Skin epidermis (tissue), 12 donors: ENCODE measurements around the gene ZNF74.
"Not testable (repeated sequence)": the region's sequence is repeated elsewhere in the genome, so short reads cannot be mapped to it uniquely, and the experiment has no call there.

Experiments used
- H3K27ac ChIP-seq, 21 experiments: fragments of 200-600 bp; sonication (generic) in 11 of 21; one replicate each; pipeline ENCODE4 v1.5.0; 2020; ENCODE audit warnings: mild to moderate bottlenecking in 3 of 21, inconsistent platforms in 2 of 21, moderate library complexity in 2 of 21
- H3K4me3 ChIP-seq, 7 experiments: fragments of 200-600 bp; sonication (generic) in 2 of 7; one replicate each; pipeline ENCODE4 v1.5.0; 2020; ENCODE audit warnings: inconsistent platforms in 2 of 7, mild to moderate bottlenecking in 2 of 7, moderate library complexity in 1 of 7

ZNF74 gene

DNA sequence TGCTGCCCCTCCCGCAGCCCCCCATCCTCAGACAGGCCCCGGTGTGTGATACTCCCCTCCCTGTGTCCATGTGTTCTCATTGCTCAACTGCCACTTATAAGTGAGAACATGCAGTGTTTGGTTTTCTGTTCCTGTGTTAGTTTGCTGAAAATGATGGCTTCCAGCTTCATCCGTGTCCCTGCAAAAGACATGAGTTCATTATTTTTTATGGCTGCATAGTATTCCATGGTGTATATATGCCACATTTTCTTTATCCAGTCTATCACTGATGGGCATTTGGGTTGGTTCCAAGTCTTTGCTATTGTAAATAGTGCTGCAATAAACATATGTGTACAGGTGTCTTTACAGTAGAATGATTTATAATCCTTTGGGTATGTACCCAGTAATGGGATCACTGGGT is 21.3 kb downstream of the ZNF74 start:
- H3K27ac ChIP-seq, H3K4me3 ChIP-seq: not testable (repeated sequence)

DNA sequence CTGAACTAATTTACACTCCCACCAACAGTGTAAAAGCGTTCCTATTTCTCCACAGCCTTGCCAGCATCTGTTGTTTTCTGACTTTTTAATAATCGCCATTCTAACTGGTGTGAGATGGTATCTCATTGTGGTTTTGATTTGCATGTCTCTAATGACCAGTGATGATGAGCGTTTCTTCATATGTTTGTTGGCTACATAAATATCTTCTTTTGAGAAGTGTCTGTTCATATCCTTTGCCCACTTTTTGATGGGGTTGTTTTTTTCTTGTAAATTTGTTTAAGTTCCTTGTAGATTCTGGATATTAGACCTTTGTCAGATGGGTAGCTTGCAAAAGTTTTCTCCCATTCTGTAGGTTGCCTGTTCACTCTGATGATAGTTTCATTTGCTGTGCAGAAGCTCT is 21.7 kb downstream of the ZNF74 start:
- not testable (repeated sequence) for H3K4me3 ChIP-seq, H3K27ac ChIP-seq

DNA sequence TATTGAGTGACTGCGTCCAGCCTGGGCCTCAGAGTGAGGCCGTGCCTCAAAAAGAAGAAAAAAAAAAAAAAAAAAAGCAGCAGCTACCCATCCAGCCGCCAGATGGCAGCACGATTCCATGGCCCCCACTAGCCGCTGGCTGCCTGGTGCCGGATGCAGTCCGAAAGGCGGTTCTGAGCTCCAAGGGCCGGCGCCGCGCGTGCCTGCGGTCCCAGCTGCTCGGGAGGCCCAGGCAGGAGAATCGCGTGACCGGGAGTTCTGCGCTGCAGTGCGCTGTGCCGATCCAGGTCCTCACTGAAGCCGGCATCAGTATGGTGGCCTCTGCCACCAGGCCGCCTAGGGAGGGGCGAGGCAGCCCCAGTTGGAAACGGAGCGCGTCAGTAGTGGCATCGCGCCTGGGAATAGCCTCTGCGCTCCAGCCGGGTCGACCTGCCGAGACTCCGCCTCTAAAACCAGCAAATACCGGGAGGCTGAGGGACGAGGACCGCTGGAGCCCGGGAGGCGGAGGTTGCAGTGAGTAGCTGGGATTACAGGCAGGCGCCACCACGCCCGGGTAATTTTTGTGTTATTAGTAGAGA is 24.3 kb downstream of the ZNF74 start:
- Histone ChIP-seq H3K4me3 (peak overlapping the region in 6 of 7 experiments; percentile 8 to 33 (median 24)), H3K27ac (peak overlapping the region in 2 of 21 experiments; percentile 8 to 34)

DNA sequence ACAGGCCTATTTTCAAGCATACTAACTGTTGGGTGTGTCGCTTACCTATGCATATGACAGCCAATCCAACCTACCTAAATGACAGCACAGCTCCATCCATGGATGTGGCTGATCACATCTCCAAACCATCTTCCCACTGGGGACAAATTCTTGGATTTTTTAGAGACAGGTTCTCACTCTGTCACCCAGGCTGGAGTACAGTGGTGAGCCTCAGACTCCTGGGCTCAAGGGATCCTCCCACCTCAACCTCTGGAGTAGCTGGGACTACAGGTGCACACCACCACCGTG is 25.7 kb downstream of the ZNF74 start:
- Histone ChIP-seq H3K27ac (no peak overlapping the region), H3K4me3 (no peak overlapping the region)

DNA sequence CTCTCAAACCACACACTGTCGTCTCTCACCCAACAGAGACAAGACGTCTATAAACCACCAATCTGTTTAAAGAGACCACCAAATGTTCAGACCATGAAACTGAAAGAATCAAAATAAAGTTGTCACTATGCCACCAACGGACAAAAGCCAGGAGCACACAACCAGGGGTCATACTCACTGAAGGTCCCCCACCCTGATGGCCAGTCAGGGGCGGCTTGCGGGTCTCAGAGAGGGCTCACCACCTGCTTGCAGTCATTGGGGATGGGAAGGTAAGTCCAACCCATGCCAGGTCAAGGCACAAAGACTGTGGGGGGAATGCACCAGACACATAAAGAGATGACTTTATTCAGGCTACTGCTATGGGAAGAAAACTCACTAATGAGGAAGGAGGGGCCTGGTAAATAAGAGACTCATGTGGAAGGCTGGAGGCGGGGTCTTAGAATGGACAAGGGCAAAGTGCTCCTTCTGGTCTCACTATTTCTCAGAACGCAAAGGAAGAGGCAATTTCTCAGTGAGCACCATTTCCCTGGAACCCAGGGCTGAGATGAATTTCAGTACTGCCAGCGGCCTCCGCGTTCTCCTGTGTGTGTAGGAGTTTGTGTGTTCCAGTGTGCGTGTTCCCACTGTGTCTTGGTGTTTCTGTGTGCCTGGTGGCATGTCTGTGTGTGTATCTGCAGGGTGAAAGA is 26.3 kb downstream of the ZNF74 start:
- Histone ChIP-seq H3K27ac (no peak overlapping the region), H3K4me3 (no peak overlapping the region)

DNA sequence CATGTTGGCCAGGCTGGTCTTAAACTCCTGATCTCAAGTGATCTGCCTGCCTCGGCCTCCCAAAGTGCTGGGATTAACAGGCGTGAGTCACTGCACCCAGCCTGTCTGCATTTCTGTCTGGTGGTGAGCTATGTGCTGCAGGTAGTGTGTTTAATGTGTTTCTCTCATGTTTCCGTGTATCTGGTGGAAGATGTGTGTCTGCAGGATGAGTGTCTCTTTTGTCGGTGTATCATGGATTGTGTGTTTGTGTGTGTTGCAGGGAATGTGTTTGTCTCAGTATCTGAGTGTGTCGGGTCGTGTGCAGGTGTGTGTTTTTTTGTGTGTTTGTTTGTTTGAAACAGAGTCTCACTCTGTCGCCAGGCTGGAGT is 27.5 kb downstream of the ZNF74 start:
- Histone ChIP-seq H3K4me3 (no peak overlapping the region), H3K27ac (peak overlapping the region in 2 of 21 experiments; percentile 31 to 73)

DNA sequence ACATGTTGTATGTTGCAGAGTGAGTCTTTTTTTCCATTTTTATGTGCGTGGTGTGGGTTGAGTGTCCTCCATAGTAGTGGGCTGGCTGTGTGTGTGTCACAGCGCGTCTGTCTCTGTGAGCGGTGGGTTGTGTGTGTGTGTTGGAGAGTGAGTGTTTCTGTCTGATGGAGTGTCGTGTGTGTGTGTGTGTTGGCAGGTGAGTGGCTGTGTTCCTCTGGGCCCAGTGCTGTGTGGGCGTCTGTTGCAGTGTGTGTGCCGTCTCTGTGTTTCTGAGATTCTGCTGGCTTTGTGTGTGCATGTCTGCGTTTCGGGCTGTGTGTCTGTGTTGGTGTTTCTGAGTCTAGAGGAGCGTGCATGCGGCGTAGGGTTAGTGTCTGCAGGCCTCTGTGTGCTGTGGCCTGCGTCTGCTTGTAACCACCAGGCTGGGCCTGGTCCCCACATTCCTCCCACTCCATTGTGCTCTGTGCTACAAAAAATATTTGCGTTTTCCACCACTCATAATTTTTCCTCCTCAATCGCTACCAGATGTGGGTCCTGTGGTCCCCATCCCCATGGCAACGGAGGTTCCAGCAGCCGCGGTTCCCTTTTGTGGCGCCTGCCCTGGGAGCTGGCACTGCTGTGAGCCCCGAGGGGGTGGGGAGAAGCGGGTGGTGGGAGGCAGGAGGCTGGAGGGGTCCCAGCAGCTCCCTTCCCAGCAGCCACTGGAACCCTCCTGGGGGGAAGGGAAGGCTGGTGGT is 28.5 kb downstream of the ZNF74 start:
- Histone ChIP-seq H3K27ac (peak overlapping the region in 14 of 21 experiments; percentile 18 to 73 (median 45)), H3K4me3 (no peak overlapping the region)

DNA sequence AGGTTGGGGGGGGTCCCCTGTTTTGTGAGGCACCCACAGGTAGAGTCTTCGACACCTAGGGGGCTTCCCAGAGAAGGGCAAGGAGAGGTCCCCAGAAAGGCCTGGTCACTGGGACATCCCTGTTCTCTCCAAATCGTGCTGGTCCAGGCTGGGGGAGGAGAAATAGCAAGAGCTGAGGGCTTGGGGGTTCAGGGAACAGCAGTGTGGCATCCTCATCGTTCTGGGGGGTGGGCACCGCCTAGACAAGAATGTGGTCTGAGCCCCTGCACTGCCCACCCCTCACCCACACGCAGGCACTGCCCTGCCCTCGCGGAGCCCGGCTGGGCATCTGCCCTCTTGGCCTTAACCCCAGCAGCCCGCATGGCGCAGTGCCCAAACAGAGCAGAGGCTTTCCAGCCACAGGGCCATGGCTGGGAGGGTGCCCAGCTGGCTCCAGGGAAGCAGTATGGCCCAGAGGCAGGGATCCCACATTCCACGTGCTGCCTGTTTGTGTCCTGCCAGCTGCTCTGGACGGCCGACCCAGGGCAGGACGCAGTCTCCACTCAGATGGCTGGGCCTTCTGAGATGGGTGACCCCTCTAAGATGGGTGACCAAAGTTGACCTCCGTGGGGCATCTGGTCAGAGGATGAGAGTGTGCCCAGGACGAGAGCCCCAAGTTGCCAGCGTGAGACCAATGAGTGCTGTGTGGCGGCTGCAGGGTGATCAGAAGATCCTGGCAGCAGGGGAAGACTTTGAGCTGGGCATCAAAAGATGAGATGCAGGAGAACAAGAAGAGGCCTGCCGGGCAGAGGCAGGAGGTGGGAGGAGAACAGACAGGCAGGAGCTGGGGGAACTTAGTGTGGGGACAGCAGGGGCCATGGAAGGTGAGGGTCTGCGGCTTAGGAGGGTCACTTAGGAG is 29.3 kb downstream of the ZNF74 start:
- H3K27ac ChIP-seq, result peak overlapping the region in 16 of 21 experiments; percentile 7 to 72 (median 36)
- no peak overlapping the region for H3K4me3 ChIP-seq

DNA sequence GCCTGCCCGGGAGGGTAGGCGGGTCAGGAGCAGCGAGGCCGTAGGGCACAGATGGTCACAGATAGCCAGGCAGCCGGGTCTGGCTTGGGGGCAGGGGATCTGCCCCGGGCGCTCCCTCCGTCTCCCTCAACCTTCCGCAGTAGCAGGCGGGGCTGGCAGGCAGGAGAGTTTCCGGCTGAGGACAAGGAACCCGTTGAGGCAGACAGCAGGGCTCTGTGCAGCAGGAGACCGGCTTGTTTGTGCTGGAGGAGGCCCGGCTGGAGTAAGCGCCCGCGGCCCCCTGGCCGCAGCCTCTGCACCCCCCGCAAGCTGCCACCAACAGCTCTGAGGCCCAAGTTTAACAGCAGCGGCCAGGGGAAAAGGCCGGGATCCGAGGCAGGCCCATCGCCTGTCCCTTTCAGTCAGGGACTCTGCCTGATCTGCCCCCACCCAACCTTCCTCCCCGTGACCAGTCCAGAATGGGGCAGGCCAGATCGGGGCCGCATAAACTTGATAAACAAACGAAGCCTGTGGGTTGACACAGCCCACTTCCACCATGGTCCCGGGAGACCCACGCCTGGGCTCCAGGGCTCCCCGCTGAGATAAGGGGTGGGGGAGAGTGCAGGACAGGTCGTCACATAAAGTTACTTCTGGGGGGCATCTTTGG is 30.1 kb downstream of the ZNF74 start:
- H3K27ac ChIP-seq, result peak overlapping the region in 12 of 21 experiments; percentile 6 to 73 (median 31)
- H3K4me3 ChIP-seq, result no peak overlapping the region

DNA sequence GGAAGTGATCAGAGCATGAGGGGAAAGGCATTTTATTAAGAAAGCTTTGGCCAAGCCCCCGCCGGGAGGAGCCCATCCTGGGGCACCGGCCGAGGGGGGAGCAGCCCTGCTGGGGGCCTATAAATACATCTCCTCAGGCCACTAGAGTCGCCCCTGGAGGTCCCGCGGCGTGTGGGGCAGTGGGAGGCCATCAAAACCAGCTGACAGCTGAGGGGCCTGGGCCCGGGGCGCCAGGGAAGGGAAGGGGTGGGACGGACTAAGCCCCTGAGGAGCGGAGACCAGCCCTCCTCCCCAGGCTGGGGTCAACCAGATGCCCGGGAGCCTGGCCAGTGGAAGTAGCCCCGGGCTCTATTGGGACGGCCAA is 30.6 kb downstream of the ZNF74 start:
- Histone ChIP-seq H3K27ac (peak overlapping the region in 8 of 21 experiments; percentile 6 to 73 (median 34)), H3K4me3 (no peak overlapping the region)

DNA sequence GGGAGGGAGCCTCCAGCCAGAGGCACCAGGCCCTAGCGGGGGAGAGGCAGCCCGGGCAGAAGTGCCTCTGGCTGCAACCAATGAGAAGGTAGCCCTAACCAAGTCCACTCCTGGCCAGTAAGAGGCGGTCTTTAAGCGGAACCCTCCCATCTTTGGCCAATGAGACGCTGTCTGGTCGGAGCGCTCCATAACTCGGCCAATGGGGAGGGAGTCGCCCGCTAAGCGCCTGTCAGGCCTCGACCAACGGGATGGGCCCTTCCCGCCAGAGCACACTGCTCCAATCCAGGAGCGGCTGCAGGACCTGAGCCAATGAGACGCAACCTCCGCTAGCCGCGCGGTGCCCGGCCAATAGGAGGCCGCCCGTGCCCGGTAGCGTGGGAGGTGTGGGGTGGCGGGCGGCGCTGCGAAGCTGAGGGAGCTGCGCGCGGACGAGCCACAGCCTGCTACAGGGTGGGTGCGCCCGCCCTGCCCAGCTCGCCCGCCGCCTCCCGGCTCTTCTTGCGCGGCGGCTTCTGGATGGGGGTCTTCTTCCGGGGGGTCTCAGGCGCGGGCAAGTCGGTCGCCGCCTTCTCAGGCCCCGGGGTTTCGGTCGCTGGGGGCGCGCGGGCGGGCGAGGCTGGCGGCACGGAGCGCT is 31.1 kb downstream of the ZNF74 start:
- H3K4me3 ChIP-seq, result peak overlapping the region in 5 of 7 experiments; percentile 23 to 45 (median 30)
- H3K27ac ChIP-seq, result peak overlapping the region in 5 of 21 experiments; percentile 7 to 73 (median 50)

DNA sequence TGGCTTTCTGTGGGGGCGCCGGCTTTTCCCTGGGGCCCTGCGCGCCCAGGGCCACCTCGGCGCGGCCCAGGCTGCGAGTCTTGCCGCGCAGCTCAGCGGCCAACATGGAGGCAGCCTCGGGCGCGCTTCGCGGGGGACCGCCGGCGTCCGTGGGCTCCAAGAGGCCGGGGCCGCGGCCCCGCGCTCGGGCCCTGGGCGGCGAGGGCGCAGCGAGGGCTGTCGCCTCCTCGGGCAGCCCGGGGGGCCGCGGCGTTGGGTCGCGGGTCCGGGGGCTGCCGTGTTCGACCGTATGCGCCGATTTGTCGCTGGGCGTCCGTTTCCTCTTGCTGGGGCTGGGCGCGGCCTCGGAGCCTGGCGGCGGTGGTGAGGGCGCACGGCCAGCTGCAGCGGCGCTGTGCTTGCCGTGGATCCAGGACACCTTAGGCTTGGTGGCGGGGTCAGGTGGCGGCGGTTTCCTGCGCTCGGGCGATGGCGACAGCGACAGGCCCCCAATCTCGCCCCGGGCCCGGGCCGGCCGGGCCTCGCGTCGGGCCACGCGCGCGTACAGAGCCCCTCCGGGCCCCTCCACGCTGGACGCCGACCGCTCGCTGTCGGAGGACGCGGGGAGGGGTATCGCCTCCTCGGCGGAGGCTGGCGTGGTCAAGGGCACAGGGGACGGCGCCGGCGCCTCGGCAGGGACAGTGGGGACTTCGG is 31.8 kb downstream of the ZNF74 start:
- peak overlapping the region in 6 of 7 experiments; percentile 8 to 45 (median 27) for H3K4me3 ChIP-seq
- peak overlapping the region in 1 of 21 experiments; percentile 14 for H3K27ac ChIP-seq

DNA sequence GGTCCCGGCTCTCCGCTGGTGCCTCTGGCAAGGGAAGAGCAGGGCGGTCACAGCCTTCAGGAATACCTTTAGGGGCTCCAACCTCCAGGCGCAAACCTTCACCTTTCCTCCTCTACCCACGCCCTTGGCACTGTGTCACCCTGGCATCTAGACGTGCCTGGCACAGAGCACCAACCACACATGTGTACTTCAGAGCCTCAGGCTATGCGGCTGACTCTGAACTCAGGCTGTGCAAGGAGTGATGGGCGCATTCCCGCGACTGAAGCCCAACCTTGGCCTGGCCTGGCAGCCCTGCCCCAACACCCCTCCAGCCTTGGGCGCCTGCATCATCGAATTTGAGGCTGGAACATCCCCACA is 32.3 kb downstream of the ZNF74 start:
- peak overlapping the region in 4 of 7 experiments; percentile 24 to 45 (median 34) for H3K4me3 ChIP-seq
- H3K27ac ChIP-seq, result no peak overlapping the region

DNA sequence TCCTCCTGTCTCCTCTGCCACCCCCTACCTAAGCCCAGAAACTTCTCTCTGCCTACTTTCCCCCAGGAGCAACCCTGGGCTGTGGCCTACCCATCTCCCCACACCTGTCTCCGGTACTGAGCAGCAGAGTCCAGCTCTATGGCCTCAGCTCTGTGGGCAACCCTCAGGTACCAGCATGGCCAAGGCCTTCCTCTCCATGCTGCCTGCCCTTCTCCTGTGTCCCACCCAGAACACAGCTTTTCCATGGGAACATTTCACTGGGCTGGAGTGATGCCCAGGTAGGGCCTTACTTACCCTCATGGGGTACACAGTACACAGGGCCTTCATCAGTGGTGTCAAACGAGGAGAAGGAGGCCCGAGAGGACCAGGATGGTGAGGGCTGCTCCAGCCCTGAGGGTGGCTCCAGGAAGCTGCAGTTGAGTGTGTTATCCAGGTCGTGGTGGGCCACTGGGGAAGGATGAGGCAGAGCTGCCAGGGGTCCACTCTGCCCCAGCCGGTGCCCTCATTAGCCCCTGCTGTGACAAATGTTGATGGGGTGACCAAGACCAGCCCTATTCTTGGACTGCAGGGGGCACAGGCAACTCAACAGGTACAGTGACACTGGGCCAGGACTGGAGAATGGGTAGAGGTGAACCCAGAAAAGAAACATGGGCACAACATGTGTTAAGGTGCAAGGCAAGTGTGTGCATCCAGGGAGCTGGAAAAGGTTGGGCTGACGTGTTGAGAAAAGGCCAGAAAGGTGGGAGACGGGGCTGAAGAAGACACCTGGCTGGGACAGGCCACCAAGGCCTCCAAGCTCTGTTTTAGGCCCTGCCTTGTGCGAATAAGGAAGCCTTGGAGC is 33.4 kb downstream of the ZNF74 start:
- Histone ChIP-seq H3K27ac (no peak overlapping the region), H3K4me3 (no peak overlapping the region)

DNA sequence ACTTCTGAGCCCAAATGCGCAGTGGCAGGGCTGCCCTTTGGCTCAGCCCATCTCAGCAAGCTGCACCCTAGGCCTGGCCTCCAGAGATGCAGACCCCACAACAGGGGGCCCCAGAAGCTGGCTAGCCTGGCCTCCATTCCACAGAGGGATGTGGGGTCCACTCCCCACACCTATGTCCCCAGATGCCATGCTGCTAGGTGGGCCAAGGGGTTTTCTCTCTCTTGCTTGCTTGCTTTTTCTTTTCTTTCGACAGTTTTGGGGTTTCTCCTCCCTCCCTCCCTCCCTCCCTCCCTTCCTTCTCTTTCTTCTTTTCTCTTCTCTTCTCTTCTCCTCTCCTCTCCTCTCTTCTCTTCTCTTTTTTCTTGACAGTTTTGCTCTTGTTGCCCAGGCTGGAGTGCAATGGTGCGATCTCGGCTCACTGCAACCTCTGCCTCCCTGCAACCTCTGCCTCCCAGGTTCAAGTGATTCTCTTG is 34.0 kb downstream of the ZNF74 start:
- Histone ChIP-seq H3K4me3 (no peak overlapping the region), H3K27ac (no peak overlapping the region)

DNA sequence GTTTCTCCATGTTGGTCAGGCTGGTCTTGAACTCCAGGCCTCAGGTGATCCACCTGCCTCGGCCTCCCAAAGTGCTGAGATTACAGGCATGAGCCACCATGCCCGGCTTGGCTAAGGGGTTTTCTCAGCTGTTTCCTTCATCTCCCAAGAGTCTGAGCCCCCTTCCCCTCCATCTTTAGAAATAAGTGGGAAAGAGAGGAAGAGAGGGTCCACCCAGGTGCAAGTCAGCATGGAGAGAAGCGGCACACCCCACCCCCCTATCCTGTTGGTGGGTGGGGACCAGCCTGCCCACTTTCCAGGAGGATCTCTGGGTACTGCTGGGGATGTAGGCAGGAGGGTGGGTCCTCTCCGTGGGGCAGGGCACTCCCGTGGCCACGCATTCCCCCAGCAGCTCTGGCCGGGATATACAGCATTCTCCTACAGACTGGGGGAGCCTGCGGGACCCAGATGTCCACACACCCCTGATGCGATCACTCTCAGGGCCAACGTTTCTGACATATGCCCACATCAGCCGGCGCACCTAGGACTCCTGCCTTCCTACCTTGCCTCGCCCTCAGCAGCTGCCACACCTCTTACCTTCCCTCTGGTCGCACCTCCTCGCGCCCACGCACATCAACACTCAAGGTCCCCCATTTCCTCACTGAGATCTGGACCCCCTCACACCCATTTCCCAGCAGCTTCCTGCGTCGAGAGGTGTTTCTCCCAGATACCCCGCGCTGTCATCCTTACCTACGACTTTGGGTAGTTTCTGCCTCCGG is 34.7 kb downstream of the ZNF74 start:
- H3K4me3 ChIP-seq, result peak overlapping the region; percentile 27 to 46 (median 38)
- H3K27ac ChIP-seq, result no peak overlapping the region
